GM12872 (cell line): Measurements from ENCODE around the gene IL10.

Experiments used
- TF ChIP-seq, protein P1 (sequence below): IDR thresholded peaks from 3 replicates; pipeline ENCODE4 v1.5.1; 2011; ENCODE audit warnings: low read depth, mild to moderate bottlenecking, low read length, moderate library complexity; ENCODE audit not compliant: insufficient read depth

Gene IL10

DNA sequence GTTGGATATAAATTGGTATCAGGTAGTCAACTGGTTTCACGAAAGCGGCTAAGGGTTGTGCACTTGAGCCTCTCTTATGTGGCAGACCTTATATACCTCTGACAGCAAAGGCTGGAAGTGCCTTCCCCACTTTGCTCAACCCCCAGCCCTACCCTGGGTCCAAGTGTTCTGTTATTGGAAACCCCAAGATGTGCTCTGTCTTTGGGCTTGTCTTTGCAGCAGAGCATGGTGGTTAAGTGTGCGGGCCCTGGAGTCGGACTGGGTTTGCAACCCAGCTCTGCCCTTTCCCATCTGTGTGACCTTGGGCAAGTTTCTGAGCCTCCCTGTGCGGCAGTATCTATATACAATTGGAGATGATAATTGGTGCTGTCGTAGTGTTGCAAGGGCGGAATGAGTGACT, 11.2 kb upstream of the IL10 start:
- TF ChIP-seq, protein P1, sequence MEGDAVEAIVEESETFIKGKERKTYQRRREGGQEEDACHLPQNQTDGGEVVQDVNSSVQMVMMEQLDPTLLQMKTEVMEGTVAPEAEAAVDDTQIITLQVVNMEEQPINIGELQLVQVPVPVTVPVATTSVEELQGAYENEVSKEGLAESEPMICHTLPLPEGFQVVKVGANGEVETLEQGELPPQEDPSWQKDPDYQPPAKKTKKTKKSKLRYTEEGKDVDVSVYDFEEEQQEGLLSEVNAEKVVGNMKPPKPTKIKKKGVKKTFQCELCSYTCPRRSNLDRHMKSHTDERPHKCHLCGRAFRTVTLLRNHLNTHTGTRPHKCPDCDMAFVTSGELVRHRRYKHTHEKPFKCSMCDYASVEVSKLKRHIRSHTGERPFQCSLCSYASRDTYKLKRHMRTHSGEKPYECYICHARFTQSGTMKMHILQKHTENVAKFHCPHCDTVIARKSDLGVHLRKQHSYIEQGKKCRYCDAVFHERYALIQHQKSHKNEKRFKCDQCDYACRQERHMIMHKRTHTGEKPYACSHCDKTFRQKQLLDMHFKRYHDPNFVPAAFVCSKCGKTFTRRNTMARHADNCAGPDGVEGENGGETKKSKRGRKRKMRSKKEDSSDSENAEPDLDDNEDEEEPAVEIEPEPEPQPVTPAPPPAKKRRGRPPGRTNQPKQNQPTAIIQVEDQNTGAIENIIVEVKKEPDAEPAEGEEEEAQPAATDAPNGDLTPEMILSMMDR: no peak

DNA sequence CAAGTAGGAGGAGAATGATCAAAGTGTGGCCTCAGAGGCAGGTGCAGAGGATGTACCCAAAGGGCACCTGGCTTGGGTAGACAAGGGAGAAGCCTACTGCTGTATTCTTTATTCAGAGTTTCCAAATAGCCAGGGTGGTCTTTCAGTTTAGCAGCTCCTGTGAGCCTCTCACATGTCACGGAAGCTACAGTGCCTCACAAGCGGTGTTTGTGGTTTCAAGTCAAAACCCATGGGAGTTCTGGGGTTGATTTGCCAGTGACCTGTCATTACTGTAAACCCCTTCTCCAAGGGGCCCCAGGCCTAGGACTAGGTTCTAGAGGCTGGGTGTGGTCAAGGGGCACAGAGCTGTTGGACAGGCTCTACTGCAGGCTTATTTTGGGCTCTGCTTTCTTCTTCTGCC, 10.2 kb upstream of the IL10 start:
- TF ChIP-seq, protein P1: no peak

DNA sequence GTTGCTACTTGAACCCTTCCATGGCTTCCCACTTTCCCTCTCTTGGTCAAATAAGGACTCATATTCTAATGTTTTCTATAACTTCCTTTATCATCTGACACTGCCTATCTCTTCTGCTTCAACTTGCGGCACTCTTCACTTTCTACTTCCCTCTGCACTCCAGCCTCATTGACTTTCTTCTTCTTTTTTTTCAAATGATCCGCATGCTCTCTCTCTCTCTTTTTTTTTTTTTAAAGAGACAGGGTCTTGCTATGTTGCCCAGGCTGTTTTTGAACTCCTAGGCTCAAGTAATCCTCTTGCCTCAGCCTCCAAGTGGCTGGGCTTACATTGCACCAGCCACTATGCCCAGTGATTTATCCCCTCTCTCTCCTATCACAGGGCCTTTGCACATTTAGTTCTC, 7.3 kb upstream of the IL10 start:
- TF ChIP-seq, protein P1: no peak

DNA sequence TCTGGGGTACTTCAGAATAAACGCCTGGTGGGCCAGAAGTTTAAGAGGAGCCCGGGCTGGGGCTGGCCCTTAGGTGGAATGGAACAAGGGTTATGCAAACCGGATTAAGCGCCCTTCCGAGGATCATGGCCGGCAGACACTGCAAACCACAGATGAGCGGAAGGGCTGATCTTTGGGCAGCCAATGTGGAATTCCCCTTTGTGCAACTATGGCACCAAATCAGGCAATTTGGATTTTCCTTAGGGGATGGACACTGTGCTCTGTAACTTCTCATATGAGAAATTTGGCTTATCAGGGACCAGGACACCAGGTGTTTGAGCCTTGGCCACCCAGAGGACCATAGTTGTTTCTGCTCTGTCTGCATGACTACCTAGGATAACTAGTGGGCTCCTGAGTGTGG, 5.7 kb upstream of the IL10 start:
- TF ChIP-seq, protein P1: no peak

DNA sequence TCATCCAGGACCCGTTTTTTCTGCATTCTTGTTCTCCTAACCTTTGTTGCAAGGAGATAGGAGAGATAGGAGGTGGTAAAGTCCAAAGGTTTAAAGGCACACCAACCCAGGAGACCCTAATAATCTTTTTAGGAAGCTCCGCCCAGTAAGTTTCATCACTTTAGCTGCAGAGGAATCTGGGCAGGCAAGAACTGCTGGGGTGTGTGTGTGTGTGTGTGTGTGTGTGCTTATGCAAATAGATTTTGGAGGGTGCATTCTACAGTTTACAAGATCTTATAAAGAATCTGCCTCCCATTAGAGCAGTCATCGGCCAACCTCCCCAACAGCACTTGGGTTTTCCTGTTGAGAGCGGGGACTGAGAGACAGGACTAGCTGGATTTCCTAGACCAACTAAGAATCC, 3.9 kb upstream of the IL10 start:
- TF ChIP-seq, protein P1: no peak

DNA sequence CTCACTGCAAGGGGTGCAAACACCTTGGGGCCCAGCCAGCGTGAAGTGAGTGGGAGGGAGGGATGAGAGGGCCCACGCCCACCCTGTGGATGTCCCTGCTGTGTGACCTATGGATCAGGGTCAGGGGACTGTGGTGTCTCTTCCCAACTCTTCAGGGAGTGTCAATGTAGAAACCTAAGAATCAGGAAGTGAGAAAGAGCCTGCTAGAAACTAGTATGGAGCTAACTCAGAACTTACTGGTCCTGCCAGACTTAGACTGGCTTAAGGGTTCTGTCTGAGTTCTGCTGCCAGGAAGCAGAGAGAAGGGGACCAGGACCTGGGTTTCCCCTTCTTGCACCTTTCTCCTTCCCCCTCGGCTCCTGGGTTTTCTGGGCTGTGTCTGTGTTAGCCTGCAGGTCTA, 1.8 kb upstream of the IL10 start:
- TF ChIP-seq, protein P1: no peak

DNA sequence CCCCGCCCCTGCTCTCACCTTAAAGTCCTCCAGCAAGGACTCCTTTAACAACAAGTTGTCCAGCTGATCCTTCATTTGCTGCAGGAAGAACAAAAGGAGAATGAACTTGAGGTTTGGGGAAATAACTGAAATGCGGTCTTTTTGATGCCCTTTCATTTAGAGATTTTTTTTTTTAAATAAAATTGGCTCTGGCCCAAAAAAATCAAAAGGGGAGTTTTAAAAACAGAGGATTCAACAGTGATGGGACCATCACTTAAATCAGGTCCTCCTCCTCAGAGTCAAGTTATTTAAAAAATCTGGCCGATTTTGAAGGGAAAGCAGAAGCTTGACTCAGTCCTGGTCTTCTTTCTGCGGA, 979 bp downstream of the IL10 start:
- TF ChIP-seq, protein P1: no peak

DNA sequence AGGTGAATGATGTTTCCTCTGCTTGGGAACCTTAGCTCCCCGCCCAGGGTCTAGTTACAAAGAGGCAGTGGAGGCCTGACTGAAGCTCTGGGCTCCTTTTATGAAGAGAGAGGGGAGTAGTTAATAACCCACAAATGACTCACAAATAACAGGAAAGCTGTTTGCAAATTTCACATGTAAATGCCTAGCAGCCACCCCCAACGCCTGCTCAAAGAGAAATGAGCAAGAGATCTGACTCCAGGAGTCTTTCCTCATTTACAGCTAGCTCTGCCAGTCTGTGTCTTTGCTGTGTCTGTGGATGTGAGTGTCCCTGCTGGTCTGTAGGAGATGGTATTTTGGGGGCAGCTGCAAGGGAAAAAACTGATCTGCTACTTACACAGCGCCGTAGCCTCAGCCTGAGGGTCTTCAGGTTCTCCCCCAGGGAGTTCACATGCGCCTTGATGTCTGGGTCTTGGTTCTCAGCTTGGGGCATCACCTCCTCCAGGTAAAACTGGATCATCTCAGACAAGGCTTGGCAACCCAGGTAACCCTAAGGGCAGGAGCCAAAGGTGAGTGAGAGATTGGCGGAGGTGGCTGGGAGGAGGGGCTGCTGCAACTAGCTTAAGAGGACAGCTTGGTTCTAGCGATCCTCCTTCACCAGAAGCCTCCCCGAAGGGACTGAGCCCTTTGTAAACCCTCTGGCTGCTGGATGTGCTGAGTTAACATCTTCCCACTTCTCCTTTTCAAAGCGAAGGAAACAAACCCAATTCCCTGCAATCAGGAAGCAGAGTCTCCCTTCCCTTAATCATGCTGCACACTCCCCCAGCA, 1.6 kb downstream of the IL10 start, which contains the start of gene IL19:
IL19 (plus strand) TSS at position 243 of the 807 bp plus-strand sequence. CDS start 65,890 bp downstream, outside the sequence.
- TF ChIP-seq, protein P1: peak; percentile 20; the same call in 1 of the 3 replicates
